ENCODE results near the gene NUP153. TPM values are rescaled to one million over a fixed set of nuclear protein-coding genes. Genes with fewer than 3 reads are reported as not detected.

The NUP153 gene
- polyA plus RNA-seq, 1 of the 3 experiments (the other 2 are of a cell fraction): 10.5 TPM

GRCh38 chr6:17679726-17680125 is 27.0 kb downstream of the NUP153 start (continued):
- TF ChIP-seq, protein P1, sequence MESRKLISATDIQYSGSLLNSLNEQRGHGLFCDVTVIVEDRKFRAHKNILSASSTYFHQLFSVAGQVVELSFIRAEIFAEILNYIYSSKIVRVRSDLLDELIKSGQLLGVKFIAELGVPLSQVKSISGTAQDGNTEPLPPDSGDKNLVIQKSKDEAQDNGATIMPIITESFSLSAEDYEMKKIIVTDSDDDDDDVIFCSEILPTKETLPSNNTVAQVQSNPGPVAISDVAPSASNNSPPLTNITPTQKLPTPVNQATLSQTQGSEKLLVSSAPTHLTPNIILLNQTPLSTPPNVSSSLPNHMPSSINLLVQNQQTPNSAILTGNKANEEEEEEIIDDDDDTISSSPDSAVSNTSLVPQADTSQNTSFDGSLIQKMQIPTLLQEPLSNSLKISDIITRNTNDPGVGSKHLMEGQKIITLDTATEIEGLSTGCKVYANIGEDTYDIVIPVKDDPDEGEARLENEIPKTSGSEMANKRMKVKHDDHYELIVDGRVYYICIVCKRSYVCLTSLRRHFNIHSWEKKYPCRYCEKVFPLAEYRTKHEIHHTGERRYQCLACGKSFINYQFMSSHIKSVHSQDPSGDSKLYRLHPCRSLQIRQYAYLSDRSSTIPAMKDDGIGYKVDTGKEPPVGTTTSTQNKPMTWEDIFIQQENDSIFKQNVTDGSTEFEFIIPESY (IDR thresholded peaks at IDR 0.05; ENCODE audit: borderline replicate concordance, low read depth): no peak
- TF ChIP-seq TEAD4 (IDR thresholded peaks at IDR 0.05; ENCODE audit: borderline replicate concordance, insufficient read depth): no peak
- TF ChIP-seq RAD21 (IDR thresholded peaks at IDR 0.05; ENCODE audit: low read length): no peak
- TF ChIP-seq, protein P2, sequence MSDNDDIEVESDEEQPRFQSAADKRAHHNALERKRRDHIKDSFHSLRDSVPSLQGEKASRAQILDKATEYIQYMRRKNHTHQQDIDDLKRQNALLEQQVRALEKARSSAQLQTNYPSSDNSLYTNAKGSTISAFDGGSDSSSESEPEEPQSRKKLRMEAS (IDR thresholded peaks at IDR 0.05; ENCODE audit: low read depth): no peak
- TF ChIP-seq YY1 (IDR thresholded peaks at IDR 0.05; ENCODE audit: low read depth): no peak
- no peak for TF ChIP-seq REST (IDR thresholded peaks at IDR 0.05; ENCODE audit: low read depth, low read length)
- no peak for TF ChIP-seq MEF2A (IDR thresholded peaks at IDR 0.05; ENCODE audit: borderline replicate concordance, low read depth)

DNA sequence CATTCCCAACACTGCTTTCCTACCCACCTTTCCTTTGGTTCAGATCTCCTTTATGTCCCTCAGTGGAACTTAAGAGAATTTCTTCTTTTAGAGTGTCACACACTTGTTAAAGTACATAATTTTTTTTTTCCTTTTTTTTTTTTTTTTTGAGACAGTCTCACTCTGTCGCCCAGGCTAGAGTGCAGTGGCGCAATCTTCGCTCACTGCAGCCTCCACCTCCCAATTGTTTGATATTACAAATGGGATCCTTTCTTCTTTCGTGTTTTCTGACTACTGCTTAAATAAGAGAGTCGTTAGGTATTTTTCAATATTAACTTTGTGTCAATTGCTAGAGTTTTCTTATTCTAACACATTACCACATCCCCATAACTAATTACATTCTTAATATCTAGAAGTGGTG is 29.1 kb downstream of the NUP153 start:
- Histone ChIP-seq H3K9ac (no peak overlapping the region), H2AFZ (ENCODE audit: low read depth) (no peak overlapping the region), H3K4me2 (no peak overlapping the region), H3K36me3 (replicated peaks in 1 of 2; ENCODE audit: control insufficient read depth in 1 of 2, insufficient read depth in 2 of 2, low read length in 1 of 2) (peaks cover 21 to 46% of the 10 kb centered on the region in 2 experiments), H3K4me1 (ENCODE audit: control insufficient read depth in 1 of 2, insufficient read depth in 2 of 2, low read depth in 1 of 2, low read length in 1 of 2) (no peaks in the 10 kb centered on the region; a peak in 1 of 4 replicates), H3K9me2 (no peaks in the 10 kb centered on the region), H3F3A (replicated peaks; ENCODE audit: insufficient read depth) (peaks cover 5% of the 10 kb centered on the region), H3K9me3 (no peaks in the 10 kb centered on the region), H3K27me3 (ENCODE audit: insufficient read depth) (no peaks in the 10 kb centered on the region), H3K4me3 (ENCODE audit: low read depth in 2 of 2, low read length in 1 of 2) (no peak overlapping the region), H3K27ac (ENCODE audit: low read depth in 2 of 2, low read length in 1 of 2) (no peak overlapping the region), H4K20me1 (ENCODE audit: insufficient read depth) (peaks cover 45% of the 10 kb centered on the region), H3K79me2 (ENCODE audit: insufficient read depth) (peaks cover 100% of the 10 kb centered on the region)
- ChIA-PET POLR2A (no interaction called here), CTCF (no interaction called here)
- no peak for DNase-seq
- no peak for TF ChIP-seq MEF2A (IDR thresholded peaks at IDR 0.05; ENCODE audit: borderline replicate concordance, low read depth)
- TF ChIP-seq, protein P1 (IDR thresholded peaks at IDR 0.05; ENCODE audit: borderline replicate concordance, low read depth): no peak
- no peak for TF ChIP-seq FOSL2 (IDR thresholded peaks at IDR 0.05; ENCODE audit: borderline replicate concordance, low read depth)
- 94% methylated on average over 5 of the region's 5 CpGs for WGBS (ENCODE audit: low lambda C conversion rate)

Data from SK-N-SH (cell line).